Amniotic epithelial cell (primary cell): ENCODE data around the gene ZNF473.
"Not testable (repeated sequence)": the region's sequence is repeated elsewhere in the genome, so short reads cannot be mapped to it uniquely, and the experiment has no call there.

ENCODE experiments used
- DNase-seq: peaks from one replicate; pipeline ENCODE4 v3.0.0-alpha.2; 2010; ENCODE audit warnings: low read depth

ZNF473 gene

DNA sequence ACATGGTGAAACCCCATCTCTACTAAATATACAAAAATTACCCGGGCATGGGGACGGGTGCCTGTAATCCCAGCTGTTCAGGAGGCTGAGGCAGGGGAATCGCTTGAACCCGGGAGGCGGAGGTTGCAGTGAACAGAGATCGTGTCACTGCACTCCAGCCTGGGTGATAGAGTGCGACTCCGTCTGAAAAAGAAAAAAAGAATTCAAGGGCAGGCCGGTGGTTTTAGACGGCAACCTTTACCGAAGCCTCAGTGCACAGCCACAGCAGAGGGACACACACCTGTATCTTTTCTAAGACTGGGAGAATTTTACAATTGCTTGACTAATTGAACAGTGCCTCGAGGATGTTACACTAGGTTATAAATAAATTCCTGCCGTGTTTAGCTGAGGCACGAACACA lies 73.9 kb downstream of the ZNF473 start:
- not testable (repeated sequence) for DNase-seq

DNA sequence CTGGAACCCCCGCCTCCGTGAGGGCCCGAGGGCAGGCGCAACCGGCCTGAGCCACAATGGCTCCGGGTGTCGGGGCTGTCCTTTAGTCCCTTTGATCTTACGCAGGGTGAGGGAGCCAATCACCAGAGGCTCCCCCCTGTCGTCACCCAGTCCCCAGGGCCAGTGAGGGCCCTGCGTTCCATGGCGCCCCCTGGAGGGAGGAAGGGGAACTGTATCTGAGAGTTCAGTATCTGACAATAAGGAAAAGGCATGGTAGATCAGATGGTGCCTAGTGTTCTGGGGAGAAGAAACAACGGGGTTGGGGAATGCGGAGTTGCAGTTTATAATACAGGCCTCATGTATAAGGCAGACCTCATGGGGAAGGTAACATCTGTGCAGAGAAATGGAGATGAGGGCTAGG lies 75.1 kb downstream of the ZNF473 start:
- not testable (repeated sequence) for DNase-seq
